GM12878 (cell line): ENCODE results near the gene SORBS2. TPM values are rescaled to one million over a fixed set of nuclear protein-coding genes. Genes with fewer than 3 reads are reported as not detected.

ENCODE experiments used
- ATAC-seq: fragments of 200-7000 bp; cut with Tn5 transposase; 3 replicates; pipeline ENCODE4 v1.9.1; 2020; ENCODE audit warnings: mild to moderate bottlenecking, moderate library complexity
- BruUV-seq: library from RNA; stranded (reverse); fragments of 400-500 nt; replicated peaks from 2 replicates; lab custom pipeline; 2021; lab: Mats Ljungman, UMichigan
- CTCF ChIA-PET: fragments of 300-600 bp; sonication (Branson Sonifier 250); formaldehyde crosslinking; extraction: SDS; loops from one replicate; lab custom pipeline; 2021; ENCODE audit warnings: inconsistent platforms; lab: Yijun Ruan, JAX
- POLR2A ChIA-PET: fragments of 350-600 bp; formaldehyde crosslinking; extraction: SDS; loops from one replicate; lab custom pipeline; 2021; ENCODE audit warnings: inconsistent platforms; lab: Charles Lee
- RAD21 ChIA-PET: fragments of 300-600 bp; sonication (Branson Sonifier 250); formaldehyde crosslinking; loops from one replicate; lab custom pipeline; 2023; ENCODE audit warnings: antibody characterized with exemption; ENCODE audit not compliant: unreplicated experiment; lab: Charles Lee
- SMC1A ChIA-PET: fragments of 300-600 bp; sonication (Branson Sonifier 250); formaldehyde crosslinking; loops from one replicate; lab custom pipeline; 2023; ENCODE audit not compliant: unreplicated experiment, uncharacterized antibody; lab: Charles Lee
- DNase-seq: peaks from one replicate; pipeline ENCODE4 v3.0.0-alpha.2; 2011; ENCODE audit warnings: low read depth, low spot score
- FAIRE-seq: peaks from 3 replicates; lab custom pipeline; 2011; peaks lifted over from hg19 to GRCh38; lab: Jason Lieb, UNC
- H2AFZ ChIP-seq: 2 replicates; pipeline ENCODE4 v1.6.0; 2011; ENCODE audit warnings: low read depth, low read length, control low read depth; ENCODE audit not compliant: control insufficient read depth
- H3K27ac ChIP-seq: 2 replicates; pipeline ENCODE4 v1.5.1; 2011; ENCODE audit warnings: control low read depth; ENCODE audit not compliant: control insufficient read depth, insufficient read depth
- H3K27me3 ChIP-seq, 2 experiments: replicated peaks in 1 of 2; 2 replicates each; pipeline versions ENCODE4 v1.6.0 to v1.6.1; 2011; ENCODE audit warnings: low read length in 1 of 2; ENCODE audit not compliant: control insufficient read depth in 2 of 2, insufficient read depth in 2 of 2
- H3K36me3 ChIP-seq, 2 experiments: 2 replicates each; pipeline ENCODE4 v1.5.1; 2011; ENCODE audit warnings: low read length in 1 of 2; ENCODE audit not compliant: control insufficient read depth in 2 of 2, insufficient read depth in 2 of 2
- H3K4me1 ChIP-seq: 2 replicates; pipeline ENCODE4 v1.6.1; 2011; ENCODE audit warnings: mild to moderate bottlenecking, low read length, moderate library complexity, mixed read lengths; ENCODE audit not compliant: control insufficient read depth, insufficient read depth
- H3K4me2 ChIP-seq: 2 replicates; pipeline ENCODE4 v1.6.0; 2011; ENCODE audit warnings: control low read depth; ENCODE audit not compliant: control insufficient read depth, insufficient read depth
- H3K4me3 ChIP-seq: fragments of 200-600 bp; sonication (generic); 2 replicates; pipeline ENCODE4 v1.5.1; 2016
- H3K79me2 ChIP-seq: 2 replicates; pipeline ENCODE4 v1.6.0; 2011; ENCODE audit warnings: low read length; ENCODE audit not compliant: control insufficient read depth, insufficient read depth
- H3K9ac ChIP-seq: 2 replicates; pipeline ENCODE4 v1.8.0; 2011; ENCODE audit warnings: low read length, control low read depth, mixed read lengths; ENCODE audit not compliant: control insufficient read depth, insufficient read depth
- H3K9me3 ChIP-seq: replicated peaks from 3 replicates; pipeline ENCODE4 v1.5.1; 2011; ENCODE audit warnings: mild to moderate bottlenecking, low read length; ENCODE audit not compliant: control insufficient read depth, insufficient read depth
- H4K20me1 ChIP-seq: 2 replicates; pipeline ENCODE4 v1.6.0; 2011; ENCODE audit not compliant: control insufficient read depth, insufficient read depth
- RAD21 ChIP-seq: IDR thresholded peaks from 2 replicates; pipeline ENCODE4 v1.6.1; 2011; ENCODE audit warnings: mild to moderate bottlenecking, low read depth, low read length, moderate library complexity; ENCODE audit not compliant: insufficient read depth
- SMC3 ChIP-seq: IDR thresholded peaks from 2 replicates; pipeline ENCODE4 v1.6.1; 2011; ENCODE audit warnings: low read length, improper control_type of control experiment, borderline replicate concordance
- YY1 ChIP-seq: IDR thresholded peaks from 2 replicates; pipeline ENCODE4 v1.6.1; 2011; ENCODE audit warnings: low read depth, mild to moderate bottlenecking, low read length
- WGBS: methylation state at CpG from one replicate; pipeline ENCODE4 v1.1.6; 2016; ENCODE audit warnings: low lambda C conversion rate; ENCODE audit not compliant: insufficient replicate concordance, insufficient coverage; ENCODE audit errors: missing lambda C conversion rate; 5-methylcytosine and 5-hydroxymethylcytosine counted together
- in situ Hi-C: fragments of 300-500 bp; cut with MboI; formaldehyde crosslinking; loops from 9 replicates; pipeline ENCODE4 v1.14.3; 2018; ENCODE audit warnings: mixed read lengths
- intact Hi-C: fragments of 100-400 bp; cut with micrococcal nuclease; formaldehyde crosslinking; loops from one replicate; pipeline ENCODE4 v1.14.2; 2022; ENCODE audit not compliant: unreplicated experiment
- polyA plus RNA-seq, 11 experiments: library from polyadenylated mRNA; depleted of rRNA in 4 of 11; unstranded in 6 of 11; stranded (reverse) in 5 of 11; fragments of >200 nt; fragmentation: Nextera tagmentation in 4 of 11; fragmentation: Illumina TruSeq in 1 of 11; extraction: Ambion mirVana in 4 of 11; extraction: Trizol in 1 of 11; gene quantifications; 1 replicate in 1 of 11; 2 replicates in 10 of 11; pipeline versions ENCODE4 v1.2.1 to v1.2.3, GENCODE V29; 2011 to 2016; ENCODE audit warnings: inconsistent platforms in 2 of 11, missing spikeins in 2 of 11, low read depth in 1 of 11
- total RNA-seq, 4 experiments: library from RNA; depleted of rRNA in 3 of 4; stranded (reverse); fragments of >200 nt in 3 of 4; fragmentation: Illumina TruSeq in 1 of 4; extraction: Trizol in 1 of 4; gene quantifications; 2 replicates each; pipeline versions ENCODE4 v1.2.1 to v1.2.3, GENCODE V29; 2013 to 2021
- TF ChIP-seq, protein P1 (sequence below): fragments of 450-650 bp; formaldehyde crosslinking; IDR thresholded peaks from 2 replicates; pipeline ENCODE4 v1.5.0; 2022; ENCODE audit warnings: mild to moderate bottlenecking, missing genetic modification characterization
- TF ChIP-seq, protein P2 (sequence below), 3 experiments: IDR thresholded peaks in 2 of 3; conservative IDR thresholded peaks in 1 of 3; 2 replicates each; pipeline ENCODE4 v1.5.1; 2011; ENCODE audit warnings: low read depth in 3 of 3, low read length in 3 of 3, mild to moderate bottlenecking in 3 of 3, control low read depth in 2 of 3, moderate library complexity in 2 of 3, inconsistent platforms in 1 of 3, mixed read lengths in 1 of 3; ENCODE audit not compliant: control insufficient read depth in 2 of 3, insufficient read depth in 1 of 3; ENCODE audit errors: extremely low read depth in 1 of 3
- TF ChIP-seq, protein P3 (sequence below): fragments of 450-650 bp; IDR thresholded peaks from 2 replicates; pipeline ENCODE4 v1.6.1; 2017; ENCODE audit warnings: low read depth, mild to moderate bottlenecking, moderate library complexity

SORBS2 gene
- total and polyA plus RNA-seq, 10 of the 15 experiments (the other 5 are each of a cell fraction or from before 2014, with no cell fraction given): 0.06 to 3.0 (median 0.79) TPM

DNA sequence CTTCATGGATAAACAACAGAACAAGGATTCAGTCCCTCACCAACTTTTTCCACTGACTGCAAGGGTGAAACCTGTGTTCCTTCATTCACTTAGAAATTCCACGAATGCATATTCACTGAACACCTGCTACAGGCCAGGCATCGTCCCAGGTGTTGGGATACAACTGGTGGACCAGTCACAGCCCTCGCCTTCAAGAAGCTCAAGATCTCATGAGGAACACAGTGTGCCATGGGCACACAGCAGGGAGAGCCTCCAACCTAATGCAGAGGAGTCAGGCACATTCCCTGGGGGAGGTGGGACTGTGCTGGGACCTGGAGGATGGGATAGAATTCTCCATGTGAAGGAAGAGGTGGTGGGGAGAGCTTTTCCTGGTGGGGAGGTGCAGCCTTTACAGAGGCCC, 169.1 kb downstream of the SORBS2 start (continued):
- TF ChIP-seq, protein P1, sequence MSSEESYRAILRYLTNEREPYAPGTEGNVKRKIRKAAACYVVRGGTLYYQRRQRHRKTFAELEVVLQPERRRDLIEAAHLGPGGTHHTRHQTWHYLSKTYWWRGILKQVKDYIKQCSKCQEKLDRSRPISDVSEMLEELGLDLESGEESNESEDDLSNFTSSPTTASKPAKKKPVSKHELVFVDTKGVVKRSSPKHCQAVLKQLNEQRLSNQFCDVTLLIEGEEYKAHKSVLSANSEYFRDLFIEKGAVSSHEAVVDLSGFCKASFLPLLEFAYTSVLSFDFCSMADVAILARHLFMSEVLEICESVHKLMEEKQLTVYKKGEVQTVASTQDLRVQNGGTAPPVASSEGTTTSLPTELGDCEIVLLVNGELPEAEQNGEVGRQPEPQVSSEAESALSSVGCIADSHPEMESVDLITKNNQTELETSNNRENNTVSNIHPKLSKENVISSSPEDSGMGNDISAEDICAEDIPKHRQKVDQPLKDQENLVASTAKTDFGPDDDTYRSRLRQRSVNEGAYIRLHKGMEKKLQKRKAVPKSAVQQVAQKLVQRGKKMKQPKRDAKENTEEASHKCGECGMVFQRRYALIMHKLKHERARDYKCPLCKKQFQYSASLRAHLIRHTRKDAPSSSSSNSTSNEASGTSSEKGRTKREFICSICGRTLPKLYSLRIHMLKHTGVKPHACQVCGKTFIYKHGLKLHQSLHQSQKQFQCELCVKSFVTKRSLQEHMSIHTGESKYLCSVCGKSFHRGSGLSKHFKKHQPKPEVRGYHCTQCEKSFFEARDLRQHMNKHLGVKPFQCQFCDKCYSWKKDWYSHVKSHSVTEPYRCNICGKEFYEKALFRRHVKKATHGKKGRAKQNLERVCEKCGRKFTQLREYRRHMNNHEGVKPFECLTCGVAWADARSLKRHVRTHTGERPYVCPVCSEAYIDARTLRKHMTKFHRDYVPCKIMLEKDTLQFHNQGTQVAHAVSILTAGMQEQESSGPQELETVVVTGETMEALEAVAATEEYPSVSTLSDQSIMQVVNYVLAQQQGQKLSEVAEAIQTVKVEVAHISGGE (CRISPR knock-in tag): no peak

DNA sequence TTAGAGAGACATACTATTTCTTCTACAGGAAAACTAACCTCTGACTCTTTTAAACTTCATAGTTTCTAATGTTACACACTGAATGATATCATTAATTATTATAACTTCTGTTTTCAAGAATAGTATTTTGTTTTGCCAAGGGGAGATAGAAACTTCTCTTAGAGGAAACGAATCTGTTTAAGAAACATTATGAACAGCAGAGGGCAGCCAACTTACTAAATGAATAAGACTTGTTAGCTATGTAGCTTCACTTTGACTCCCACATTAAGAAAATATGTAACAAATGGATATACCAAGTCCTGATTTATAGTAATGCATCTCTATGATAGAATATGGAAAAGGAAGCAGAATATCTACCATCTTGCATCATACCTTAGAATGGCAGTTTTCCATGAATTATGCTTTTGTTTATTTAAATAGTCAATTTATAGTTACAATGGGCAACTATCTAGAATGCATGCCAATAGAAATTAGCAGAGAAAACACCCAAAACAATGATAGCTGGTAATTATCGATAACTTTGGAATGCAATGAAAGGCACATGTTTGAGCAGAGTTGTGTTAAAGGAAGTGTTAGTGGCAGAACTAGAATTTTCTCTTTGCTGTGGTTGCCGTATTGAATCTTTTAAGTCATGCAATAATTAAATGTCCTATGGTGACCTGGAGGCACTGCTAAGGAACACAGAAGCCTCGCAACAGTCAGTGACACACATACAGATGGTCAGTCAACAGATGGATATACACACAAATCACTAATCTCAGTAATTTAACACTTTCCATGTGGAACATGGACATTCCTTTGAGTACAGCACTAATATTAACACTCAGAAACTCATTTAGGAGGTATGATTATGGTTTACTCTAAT, 171.0 kb downstream of the SORBS2 start:
- FAIRE-seq: peak; percentile 92
- H3K4me2 ChIP-seq: no peak overlapping the region
- H4K20me1 ChIP-seq: no peaks in the 10 kb centered on the region
- no peak overlapping the region; the same call in 1 of the 2 replicates for H3K9ac ChIP-seq
- SMC1A ChIA-PET: interaction anchor here (0.7 to 2.4 kb wide), 10 partner anchors 9 to 497 kb away, joined by 3 to 12 read pairs (median 5); partner anchors contain the start of gene SORBS2
- no peaks in the 10 kb centered on the region for H3K36me3 ChIP-seq
- no peaks in the 10 kb centered on the region for H3K79me2 ChIP-seq
- RAD21 ChIA-PET: interaction anchor here (0.7 to 1.6 kb wide), 5 partner anchors 282 to 497 kb away, joined by 3 to 20 read pairs (median 4); no protein-coding TSS in a partner anchor
- no peak overlapping the region for H3K27ac ChIP-seq
- H3K27me3 ChIP-seq: peaks cover 0 to 3% of the 10 kb centered on the region in 2 experiments; a peak in 2 of 4 replicates
- CTCF ChIA-PET: interaction anchor here (0.7 to 4.3 kb wide), 9 partner anchors 16 to 946 kb away, joined by 3 to 75 read pairs (median 5); no protein-coding TSS in a partner anchor
- intact Hi-C loops: loop anchor here (1.0 to 5.0 kb wide), 4 partner anchors 251 to 496 kb away; no protein-coding TSS in a partner anchor
- BruUV-seq: no TSS peak
- H3K4me3 ChIP-seq: no peak overlapping the region
- TF ChIP-seq YY1 (no peak), SMC3 (peak; percentile 68; the same call in 1 of the 2 replicates), RAD21 (peak; percentile 49; the same call in 1 of the 2 replicates)
- TF ChIP-seq, protein P2, sequence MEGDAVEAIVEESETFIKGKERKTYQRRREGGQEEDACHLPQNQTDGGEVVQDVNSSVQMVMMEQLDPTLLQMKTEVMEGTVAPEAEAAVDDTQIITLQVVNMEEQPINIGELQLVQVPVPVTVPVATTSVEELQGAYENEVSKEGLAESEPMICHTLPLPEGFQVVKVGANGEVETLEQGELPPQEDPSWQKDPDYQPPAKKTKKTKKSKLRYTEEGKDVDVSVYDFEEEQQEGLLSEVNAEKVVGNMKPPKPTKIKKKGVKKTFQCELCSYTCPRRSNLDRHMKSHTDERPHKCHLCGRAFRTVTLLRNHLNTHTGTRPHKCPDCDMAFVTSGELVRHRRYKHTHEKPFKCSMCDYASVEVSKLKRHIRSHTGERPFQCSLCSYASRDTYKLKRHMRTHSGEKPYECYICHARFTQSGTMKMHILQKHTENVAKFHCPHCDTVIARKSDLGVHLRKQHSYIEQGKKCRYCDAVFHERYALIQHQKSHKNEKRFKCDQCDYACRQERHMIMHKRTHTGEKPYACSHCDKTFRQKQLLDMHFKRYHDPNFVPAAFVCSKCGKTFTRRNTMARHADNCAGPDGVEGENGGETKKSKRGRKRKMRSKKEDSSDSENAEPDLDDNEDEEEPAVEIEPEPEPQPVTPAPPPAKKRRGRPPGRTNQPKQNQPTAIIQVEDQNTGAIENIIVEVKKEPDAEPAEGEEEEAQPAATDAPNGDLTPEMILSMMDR (IDR thresholded peaks at IDR 0.05 in 2 of 3, conservative IDR thresholded peaks at IDR 0.05 in 1 of 3; ENCODE audit: control insufficient read depth in 2 of 3, extremely low read depth in 1 of 3, insufficient read depth in 1 of 3, low read depth in 3 of 3, low read length in 3 of 3): peak in 2 of 3 experiments; percentile 34 to 46; a peak in 3 of 6 replicates
- TF ChIP-seq, protein P3, sequence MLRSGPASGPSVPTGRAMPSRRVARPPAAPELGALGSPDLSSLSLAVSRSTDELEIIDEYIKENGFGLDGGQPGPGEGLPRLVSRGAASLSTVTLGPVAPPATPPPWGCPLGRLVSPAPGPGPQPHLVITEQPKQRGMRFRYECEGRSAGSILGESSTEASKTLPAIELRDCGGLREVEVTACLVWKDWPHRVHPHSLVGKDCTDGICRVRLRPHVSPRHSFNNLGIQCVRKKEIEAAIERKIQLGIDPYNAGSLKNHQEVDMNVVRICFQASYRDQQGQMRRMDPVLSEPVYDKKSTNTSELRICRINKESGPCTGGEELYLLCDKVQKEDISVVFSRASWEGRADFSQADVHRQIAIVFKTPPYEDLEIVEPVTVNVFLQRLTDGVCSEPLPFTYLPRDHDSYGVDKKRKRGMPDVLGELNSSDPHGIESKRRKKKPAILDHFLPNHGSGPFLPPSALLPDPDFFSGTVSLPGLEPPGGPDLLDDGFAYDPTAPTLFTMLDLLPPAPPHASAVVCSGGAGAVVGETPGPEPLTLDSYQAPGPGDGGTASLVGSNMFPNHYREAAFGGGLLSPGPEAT: no peak
- DNase-seq: peak; percentile 12
- in situ Hi-C loops: loop anchor here (10.0 kb wide), 1 partner anchor 494 kb away; no protein-coding TSS in a partner anchor
- H3K9me3 ChIP-seq: no peaks in the 10 kb centered on the region
- POLR2A ChIA-PET: no interaction called here
- ATAC-seq: peak; percentile 66
- no peak overlapping the region for H2AFZ ChIP-seq
- H3K4me1 ChIP-seq: no peaks in the 10 kb centered on the region
- 44% methylated on average over 4 of the region's 4 CpGs for WGBS
